Natural killer cell (primary cell): ENCODE measurements around the gene SARNP. TPM values are rescaled to one million over a fixed set of nuclear protein-coding genes. Genes with fewer than 3 reads are reported as not detected.
A peak's percentile ranks its signal among the peaks of the same experiment; 100 is the strongest.

Source experiments
- ATAC-seq, 3 donors: fragments of 150-1000 bp in 2 of 3; fragments of 200-7000 bp in 1 of 3; cut with Tn5 transposase; 1 replicate in 1 of 3; 2 replicates in 2 of 3; pipeline ENCODE4 v1.10.0; 2021; ENCODE audit warnings: mild to moderate bottlenecking in 2 of 3, moderate library complexity in 2 of 3
- DNase-seq, 2 donors: peaks; one replicate each; pipeline versions ENCODE4 v3.0.0 to v3.0.0-alpha.2; 2013 to 2021; ENCODE audit warnings: mixed read lengths in 1 of 2
- H3K27ac ChIP-seq: one replicate; pipeline ENCODE4 v1.5.1; 2013; ENCODE audit warnings: mild to moderate bottlenecking, low read length
- H3K27me3 ChIP-seq: one replicate; pipeline ENCODE4 v1.6.1; 2013; ENCODE audit warnings: low read length; ENCODE audit not compliant: control insufficient read depth, insufficient read depth
- H3K36me3 ChIP-seq: one replicate; pipeline ENCODE4 v1.6.1; 2013; ENCODE audit warnings: low read length; ENCODE audit not compliant: control insufficient read depth, insufficient read depth
- H3K4me1 ChIP-seq: one replicate; pipeline ENCODE4 v1.6.1; 2013; ENCODE audit warnings: low read length; ENCODE audit not compliant: control insufficient read depth, insufficient read depth
- H3K4me3 ChIP-seq: one replicate; pipeline ENCODE4 v1.5.1; 2013; ENCODE audit warnings: low read length
- H3K9me3 ChIP-seq: one replicate; pipeline ENCODE4 v1.6.1; 2013; ENCODE audit warnings: low read length; ENCODE audit not compliant: control insufficient read depth, insufficient read depth
- H3K27ac Mint-ChIP-seq, 2 donors: one replicate each; pipeline ENCODE4 v1.8.0; 2022; ENCODE audit warnings: mild to moderate bottlenecking in 2 of 2, mixed read lengths in 2 of 2, moderate library complexity in 1 of 2
- H3K27me3 Mint-ChIP-seq, 2 donors: one replicate each; pipeline ENCODE4 v1.8.0; 2022; ENCODE audit warnings: low read depth in 2 of 2, mixed read lengths in 2 of 2
- H3K36me3 Mint-ChIP-seq: one replicate; pipeline ENCODE4 v1.8.0; 2022; ENCODE audit warnings: mixed read lengths
- H3K4me1 Mint-ChIP-seq, 2 donors: one replicate each; pipeline ENCODE4 v1.8.0; 2022; ENCODE audit warnings: mixed read lengths in 2 of 2
- H3K4me3 Mint-ChIP-seq: one replicate; pipeline ENCODE4 v1.8.0; 2022; ENCODE audit warnings: mild to moderate bottlenecking, moderate library complexity, mixed read lengths
- H3K9me3 Mint-ChIP-seq, 2 donors: one replicate each; pipeline ENCODE4 v1.8.0; 2022; ENCODE audit warnings: mixed read lengths in 2 of 2
- WGBS: methylation state at CpG from one replicate; pipeline ENCODE4 v1.1.7; 2013; ENCODE audit warnings: missing lambda C conversion rate; ENCODE audit not compliant: insufficient coverage; 5-methylcytosine and 5-hydroxymethylcytosine counted together
- intact Hi-C: fragments of 100-400 bp; cut with micrococcal nuclease; formaldehyde crosslinking; loops from one replicate; pipeline ENCODE4 v1.14.2; 2022
- total RNA-seq, 4 donors: library from RNA; stranded (reverse); fragments of 120-200 nt in 1 of 4; gene quantifications; one replicate each; pipeline versions ENCODE4 v1.2.3 to v1.2.4, GENCODE V29; 2013 to 2022
- TF ChIP-seq, protein P1 (sequence below): fragments of 200-600 bp; IDR thresholded peaks from one replicate; pipeline ENCODE4 v1.8.0; 2022; ENCODE audit warnings: antibody characterized with exemption

The SARNP gene
- total RNA-seq, 3 donors from 2014 or later (not counting 1 experiment from before 2014, with no cell fraction given) = 50.5 to 57.0 (median 51.2) TPM

DNA sequence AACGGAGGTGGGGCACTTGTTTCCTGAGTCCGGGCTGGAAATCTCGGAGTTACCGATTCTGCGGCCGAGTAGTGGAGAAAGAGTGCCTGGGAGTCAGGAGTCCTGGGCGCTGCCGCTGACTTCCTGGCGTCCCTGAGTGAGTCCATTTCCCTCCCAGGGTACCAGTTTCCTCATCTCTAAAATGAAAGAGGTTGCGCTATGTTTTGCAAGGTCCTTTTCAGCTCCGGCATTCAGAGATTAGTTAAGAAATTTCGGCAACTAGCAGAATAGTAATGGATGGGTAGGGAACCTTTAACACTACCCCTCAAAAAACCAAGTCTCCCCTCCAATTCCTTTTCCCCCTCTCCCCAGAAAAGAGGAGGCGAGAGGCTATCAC lies 101.0 kb downstream of the SARNP start:
- Mint-ChIP-seq H3K27me3 (peaks cover 0 to 3% of the 10 kb centered on the region in 2 donors), H3K4me3 (peak overlapping the region; percentile 97), H3K27ac (peak overlapping the region; percentile 96 to 98), H3K9me3 (no peaks in the 10 kb centered on the region), H3K4me1 (peaks cover 18 to 32% of the 10 kb centered on the region in 2 donors), H3K36me3 (no peaks in the 10 kb centered on the region)
- TF ChIP-seq, protein P1, sequence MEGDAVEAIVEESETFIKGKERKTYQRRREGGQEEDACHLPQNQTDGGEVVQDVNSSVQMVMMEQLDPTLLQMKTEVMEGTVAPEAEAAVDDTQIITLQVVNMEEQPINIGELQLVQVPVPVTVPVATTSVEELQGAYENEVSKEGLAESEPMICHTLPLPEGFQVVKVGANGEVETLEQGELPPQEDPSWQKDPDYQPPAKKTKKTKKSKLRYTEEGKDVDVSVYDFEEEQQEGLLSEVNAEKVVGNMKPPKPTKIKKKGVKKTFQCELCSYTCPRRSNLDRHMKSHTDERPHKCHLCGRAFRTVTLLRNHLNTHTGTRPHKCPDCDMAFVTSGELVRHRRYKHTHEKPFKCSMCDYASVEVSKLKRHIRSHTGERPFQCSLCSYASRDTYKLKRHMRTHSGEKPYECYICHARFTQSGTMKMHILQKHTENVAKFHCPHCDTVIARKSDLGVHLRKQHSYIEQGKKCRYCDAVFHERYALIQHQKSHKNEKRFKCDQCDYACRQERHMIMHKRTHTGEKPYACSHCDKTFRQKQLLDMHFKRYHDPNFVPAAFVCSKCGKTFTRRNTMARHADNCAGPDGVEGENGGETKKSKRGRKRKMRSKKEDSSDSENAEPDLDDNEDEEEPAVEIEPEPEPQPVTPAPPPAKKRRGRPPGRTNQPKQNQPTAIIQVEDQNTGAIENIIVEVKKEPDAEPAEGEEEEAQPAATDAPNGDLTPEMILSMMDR = no peak
- Histone ChIP-seq H3K27me3 (no peaks in the 10 kb centered on the region), H3K4me1 (peaks cover 40% of the 10 kb centered on the region), H3K9me3 (no peaks in the 10 kb centered on the region), H3K4me3 (peak overlapping the region; percentile 87), H3K36me3 (peaks cover 9% of the 10 kb centered on the region), H3K27ac (peak overlapping the region; percentile 73)
- no peak for DNase-seq
- intact Hi-C loops = no loop called here
- 0% methylated on average over 9 of the region's 13 CpGs for WGBS
- ATAC-seq = no peak

DNA sequence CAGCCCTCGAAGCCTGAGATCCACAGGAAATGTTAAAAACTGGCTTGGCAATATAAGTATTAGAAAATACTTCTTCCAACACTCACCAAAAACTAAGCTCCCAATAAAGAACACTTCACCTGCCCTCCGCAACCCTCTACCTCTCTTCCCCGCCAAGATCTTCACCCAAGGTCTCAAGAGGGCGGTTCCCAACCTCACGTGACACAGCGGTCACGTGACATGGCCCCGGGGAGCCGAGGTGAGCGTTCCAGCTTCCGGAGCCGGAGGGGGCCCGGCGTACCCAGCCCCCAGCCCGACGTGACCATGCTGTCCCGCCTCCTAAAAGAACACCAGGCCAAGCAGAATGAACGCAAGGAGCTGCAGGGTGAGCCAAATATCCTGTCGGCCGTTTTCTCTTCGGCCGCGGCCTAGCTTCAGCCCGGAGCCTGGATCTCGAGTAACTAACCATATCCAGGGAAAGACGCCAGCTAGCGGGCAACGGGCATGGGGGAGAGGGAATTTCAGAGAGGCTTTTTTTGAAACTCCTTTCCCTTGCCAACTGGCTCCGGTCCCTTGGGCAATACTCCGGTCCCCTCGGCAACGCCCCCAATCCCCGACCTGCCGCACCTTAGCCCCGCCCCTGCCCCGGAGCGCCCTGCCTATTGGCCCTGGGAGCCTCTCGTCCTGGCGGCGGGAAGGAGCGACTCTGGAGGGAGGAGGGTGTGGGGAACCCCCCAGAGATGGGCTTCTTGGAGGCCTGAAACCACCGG lies 101.5 kb downstream of the SARNP start, which contains the start of gene BLOC1S1:
TSS of gene BLOC1S1 (plus strand) at position 214 of the 749 bp plus-strand sequence. CDS start at position 220, 6 bp downstream.
- H3K36me3 ChIP-seq = peaks cover 9% of the 10 kb centered on the region
- Mint-ChIP-seq H3K27me3 (peaks cover 0 to 3% of the 10 kb centered on the region in 2 donors), H3K4me3 (peak within 1 kb of the TSS; percentile 97)

GRCh38 chr12:55715169-55715764 lies 102.3 kb downstream of the SARNP start:
- Histone ChIP-seq H3K27me3 (no peaks in the 10 kb centered on the region), H3K4me3 (peak overlapping the region; percentile 87), H3K9me3 (no peaks in the 10 kb centered on the region), H3K4me1 (peaks cover 28% of the 10 kb centered on the region), H3K36me3 (peaks cover 9% of the 10 kb centered on the region), H3K27ac (peak overlapping the region; percentile 73)
- Mint-ChIP-seq H3K36me3 (no peaks in the 10 kb centered on the region), H3K4me3 (peak overlapping the region; percentile 97), H3K4me1 (peaks cover 12 to 28% of the 10 kb centered on the region in 2 donors), H3K27me3 (peaks cover 0 to 3% of the 10 kb centered on the region in 2 donors), H3K27ac (peak overlapping the region; percentile 96 to 98), H3K9me3 (no peaks in the 10 kb centered on the region)
- 89% methylated on average over 7 of the region's 7 CpGs for WGBS
- intact Hi-C loops = no loop called here
- TF ChIP-seq, protein P1 = no peak
- ATAC-seq (no peak), DNase-seq (no peak)

More for the DNA sequence above, 101.5 kb downstream of the SARNP start, which contains the start of gene BLOC1S1:
- peak within 1 kb of the TSS; percentile 96 to 98 for H3K27ac Mint-ChIP-seq
- Histone ChIP-seq H3K27me3 (no peaks in the 10 kb centered on the region), H3K27ac (peak within 1 kb of the TSS; percentile 73), H3K4me3 (peak within 1 kb of the TSS; percentile 87), H3K4me1 (peaks cover 35% of the 10 kb centered on the region), H3K9me3 (no peaks in the 10 kb centered on the region)
- DNase-seq (peak; percentile 91 to 97), ATAC-seq (peak; percentile 87 to 91 (median 90))
- no peaks in the 10 kb centered on the region for H3K9me3 Mint-ChIP-seq
- under 1% methylated on average over 41 of the region's 42 CpGs for WGBS
- intact Hi-C loops = no loop called here
- TF ChIP-seq, protein P1 = no peak
- peaks cover 18 to 28% of the 10 kb centered on the region in 2 donors for H3K4me1 Mint-ChIP-seq
- no peaks in the 10 kb centered on the region for H3K36me3 Mint-ChIP-seq
